HFF-Myc (cell line): ENCODE results near the gene CLCN5.

Experiments
- DNase-seq: peaks from one replicate; pipeline ENCODE4 v3.0.0-alpha.2; 2011; ENCODE audit warnings: low read depth; ENCODE audit errors: extremely low read depth
- H3K4me3 ChIP-seq: replicated peaks from 2 replicates; pipeline ENCODE4 v1.5.1; 2011; ENCODE audit warnings: low read depth, mild to moderate bottlenecking, control low read depth, low read length
- TF ChIP-seq, protein P1 (sequence below): IDR thresholded peaks from 2 replicates; pipeline ENCODE4 v1.5.1; 2012; ENCODE audit warnings: mild to moderate bottlenecking, low read depth, low read length, control low read depth; ENCODE audit errors: missing control alignments

CLCN5 gene

GRCh38 chrX:50036426-50036825 is 114.0 kb downstream of the CLCN5 start:
- no peak overlapping the region for H3K4me3 ChIP-seq
- TF ChIP-seq, protein P1, sequence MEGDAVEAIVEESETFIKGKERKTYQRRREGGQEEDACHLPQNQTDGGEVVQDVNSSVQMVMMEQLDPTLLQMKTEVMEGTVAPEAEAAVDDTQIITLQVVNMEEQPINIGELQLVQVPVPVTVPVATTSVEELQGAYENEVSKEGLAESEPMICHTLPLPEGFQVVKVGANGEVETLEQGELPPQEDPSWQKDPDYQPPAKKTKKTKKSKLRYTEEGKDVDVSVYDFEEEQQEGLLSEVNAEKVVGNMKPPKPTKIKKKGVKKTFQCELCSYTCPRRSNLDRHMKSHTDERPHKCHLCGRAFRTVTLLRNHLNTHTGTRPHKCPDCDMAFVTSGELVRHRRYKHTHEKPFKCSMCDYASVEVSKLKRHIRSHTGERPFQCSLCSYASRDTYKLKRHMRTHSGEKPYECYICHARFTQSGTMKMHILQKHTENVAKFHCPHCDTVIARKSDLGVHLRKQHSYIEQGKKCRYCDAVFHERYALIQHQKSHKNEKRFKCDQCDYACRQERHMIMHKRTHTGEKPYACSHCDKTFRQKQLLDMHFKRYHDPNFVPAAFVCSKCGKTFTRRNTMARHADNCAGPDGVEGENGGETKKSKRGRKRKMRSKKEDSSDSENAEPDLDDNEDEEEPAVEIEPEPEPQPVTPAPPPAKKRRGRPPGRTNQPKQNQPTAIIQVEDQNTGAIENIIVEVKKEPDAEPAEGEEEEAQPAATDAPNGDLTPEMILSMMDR = no peak
- DNase-seq = no peak

- TF ChIP-seq, protein P1 = no peak
- DNase-seq = no peak
- no peak overlapping the region for H3K4me3 ChIP-seq
Observed at GRCh38 chrX:50045823-50046222, 123.4 kb downstream of the CLCN5 start.

- TF ChIP-seq, protein P1 = no peak
- DNase-seq = no peak
- no peak overlapping the region for H3K4me3 ChIP-seq
Observed at GRCh38 chrX:50049228-50049627, 126.8 kb downstream of the CLCN5 start.

DNA sequence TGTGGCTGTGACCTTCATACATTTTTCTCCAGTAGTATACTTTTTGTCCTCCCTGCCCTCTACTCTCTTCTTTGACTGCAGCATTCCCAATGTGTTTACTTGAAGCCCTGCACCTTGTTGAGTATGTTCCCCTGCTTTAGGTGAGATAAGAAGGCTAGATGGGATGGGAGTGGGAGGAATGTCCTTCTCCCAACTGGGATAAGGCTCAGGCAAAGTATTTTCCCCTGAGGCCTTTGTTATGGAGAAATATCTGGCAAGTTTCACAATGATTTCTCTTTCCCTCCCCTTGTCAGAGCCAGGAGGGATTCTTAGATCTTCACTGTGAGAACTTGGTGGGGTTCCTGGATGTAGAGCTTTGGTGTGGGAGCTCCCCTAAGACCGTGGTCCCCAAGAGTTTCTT is 131.8 kb downstream of the CLCN5 start:
- no peak overlapping the region for H3K4me3 ChIP-seq
- no peak for DNase-seq
- TF ChIP-seq, protein P1 = no peak

- TF ChIP-seq, protein P1 = no peak
- H3K4me3 ChIP-seq = no peak overlapping the region
- DNase-seq = no peak
Observed at GRCh38 chrX:50066318-50066937, 144.0 kb downstream of the CLCN5 start.

DNA sequence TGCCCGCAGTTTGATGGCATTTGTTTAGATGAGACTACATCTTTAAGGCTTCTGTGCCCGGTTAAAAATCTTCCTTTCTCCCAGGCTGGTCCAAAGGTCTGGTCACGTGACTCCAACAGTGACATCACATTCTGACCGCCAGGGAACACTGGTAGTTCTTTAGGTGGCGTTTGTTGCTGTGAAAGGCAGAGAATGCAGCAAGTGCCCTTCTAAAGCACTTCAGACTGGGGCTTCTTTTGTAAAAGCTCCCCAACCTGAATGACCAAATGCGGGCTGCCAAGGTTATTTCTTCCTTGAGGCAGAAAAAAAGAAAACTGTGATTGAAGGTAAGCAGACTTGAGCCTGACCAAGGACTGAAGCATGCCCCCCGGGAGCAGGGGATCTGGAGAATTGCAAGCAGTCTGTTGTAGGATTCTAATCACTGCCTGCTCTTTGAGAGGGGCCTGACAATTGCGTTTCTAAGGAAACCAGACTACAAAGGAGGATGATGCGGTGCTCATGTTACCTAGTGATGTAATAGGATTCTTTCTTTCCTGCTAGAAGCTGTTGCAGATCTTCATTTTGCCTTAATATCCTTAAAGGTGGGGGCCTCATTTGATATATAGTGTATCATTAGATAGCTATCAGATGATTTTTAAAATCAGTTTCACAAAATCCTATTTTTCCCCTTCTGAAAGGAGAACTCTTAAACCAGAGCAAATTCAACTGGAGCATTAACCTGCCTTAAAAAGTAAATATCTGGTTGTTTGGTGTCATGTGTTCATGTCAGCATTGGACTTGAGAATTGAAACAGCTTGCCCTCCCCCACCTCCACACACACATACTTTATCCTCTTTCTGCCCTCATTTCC is 145.3 kb downstream of the CLCN5 start:
- DNase-seq = no peak
- TF ChIP-seq, protein P1 = no peak
- H3K4me3 ChIP-seq = no peak overlapping the region
